Astrocyte (in vitro differentiated cells and primary cell): ENCODE data around the gene RBM27.

Source experiments
- EZH2 ChIP-seq: IDR thresholded peaks from 2 replicates; pipeline ENCODE4 v1.6.1; 2012; ENCODE audit warnings: mild to moderate bottlenecking, low read length, inconsistent platforms; ENCODE audit not compliant: insufficient read depth
- TF ChIP-seq, protein P1 (sequence below): IDR thresholded peaks from 2 replicates; pipeline ENCODE4 v1.5.1; 2011; ENCODE audit warnings: low read depth, mild to moderate bottlenecking, inconsistent platforms, low read length, moderate library complexity; ENCODE audit not compliant: insufficient read depth

DNA sequence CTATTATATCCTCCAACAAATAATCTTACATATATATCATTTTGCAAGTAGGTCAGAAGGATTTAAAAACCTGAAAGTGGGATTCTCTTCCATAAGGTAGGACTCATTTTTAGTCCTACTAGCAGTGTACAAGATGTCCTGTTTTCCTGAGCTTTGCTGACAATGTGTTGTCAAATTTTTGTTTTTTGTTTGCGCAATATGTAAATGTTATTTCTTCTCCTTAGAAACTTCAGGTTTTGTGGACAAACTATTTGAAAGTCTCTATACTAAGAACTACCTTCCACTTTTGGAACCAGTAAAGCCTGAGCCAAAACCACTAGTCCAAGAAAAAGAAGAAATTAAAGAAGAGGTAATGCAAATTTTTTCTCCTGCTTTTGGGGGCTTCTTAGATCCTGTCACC is 19.8 kb downstream of the RBM27 start:
- TF ChIP-seq, protein P1, sequence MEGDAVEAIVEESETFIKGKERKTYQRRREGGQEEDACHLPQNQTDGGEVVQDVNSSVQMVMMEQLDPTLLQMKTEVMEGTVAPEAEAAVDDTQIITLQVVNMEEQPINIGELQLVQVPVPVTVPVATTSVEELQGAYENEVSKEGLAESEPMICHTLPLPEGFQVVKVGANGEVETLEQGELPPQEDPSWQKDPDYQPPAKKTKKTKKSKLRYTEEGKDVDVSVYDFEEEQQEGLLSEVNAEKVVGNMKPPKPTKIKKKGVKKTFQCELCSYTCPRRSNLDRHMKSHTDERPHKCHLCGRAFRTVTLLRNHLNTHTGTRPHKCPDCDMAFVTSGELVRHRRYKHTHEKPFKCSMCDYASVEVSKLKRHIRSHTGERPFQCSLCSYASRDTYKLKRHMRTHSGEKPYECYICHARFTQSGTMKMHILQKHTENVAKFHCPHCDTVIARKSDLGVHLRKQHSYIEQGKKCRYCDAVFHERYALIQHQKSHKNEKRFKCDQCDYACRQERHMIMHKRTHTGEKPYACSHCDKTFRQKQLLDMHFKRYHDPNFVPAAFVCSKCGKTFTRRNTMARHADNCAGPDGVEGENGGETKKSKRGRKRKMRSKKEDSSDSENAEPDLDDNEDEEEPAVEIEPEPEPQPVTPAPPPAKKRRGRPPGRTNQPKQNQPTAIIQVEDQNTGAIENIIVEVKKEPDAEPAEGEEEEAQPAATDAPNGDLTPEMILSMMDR, result no peak
- no peak for TF ChIP-seq EZH2
